ENCODE data around the gene HAL.

GRCh38 chr12:95994476-95994875 is 1.7 kb downstream of the HAL start:
- no peak for TF ChIP-seq CTCF (IDR thresholded peaks at IDR 0.05)
- TF ChIP-seq POLR2A (IDR thresholded peaks at IDR 0.05; ENCODE audit: low read depth), result no peak
- TF ChIP-seq EP300 (IDR thresholded peaks at IDR 0.05), result no peak
- TF ChIP-seq POLR2AphosphoS5 (IDR thresholded peaks at IDR 0.05), result no peak

Data from esophagus muscularis mucosa (tissue), 4 donors.